Osteoblast (primary cell): ENCODE results near the gene SERGEF. TPM values are rescaled to one million over a fixed set of nuclear protein-coding genes. Genes with fewer than 3 reads are reported as not detected.

Experiments used
- DNase-seq: peaks from one replicate; pipeline ENCODE4 v3.0.0; 2011; ENCODE audit warnings: low spot score, mixed read lengths; ENCODE audit not compliant: insufficient read length; ENCODE audit errors: missing footprints
- H2AFZ ChIP-seq: 2 replicates; pipeline ENCODE4 v1.6.0; 2011; ENCODE audit warnings: mild to moderate bottlenecking, low read length
- H3K27ac ChIP-seq: 2 replicates; pipeline ENCODE4 v1.5.1; 2011; ENCODE audit warnings: mild to moderate bottlenecking, low read depth, low read length, moderate library complexity
- H3K27me3 ChIP-seq: 2 replicates; pipeline ENCODE4 v1.6.0; 2012; ENCODE audit warnings: mild to moderate bottlenecking, control low read depth, inconsistent platforms, low read length, moderate library complexity; ENCODE audit not compliant: insufficient read depth
- H3K36me3 ChIP-seq: 2 replicates; pipeline ENCODE4 v1.5.1; 2011; ENCODE audit warnings: mild to moderate bottlenecking, low read length, control low read depth, moderate library complexity; ENCODE audit not compliant: insufficient read depth
- H3K4me1 ChIP-seq: 2 replicates; pipeline ENCODE4 v1.5.1; 2011; ENCODE audit warnings: mild to moderate bottlenecking, low read length, control low read depth, moderate library complexity; ENCODE audit not compliant: insufficient read depth
- H3K4me2 ChIP-seq: 2 replicates; pipeline ENCODE4 v1.6.0; 2011; ENCODE audit warnings: mild to moderate bottlenecking, low read length; ENCODE audit not compliant: insufficient read depth
- H3K4me3 ChIP-seq: fragments of 200-600 bp; sonication (generic); 3 replicates; pipeline ENCODE4 v1.5.1; 2012; ENCODE audit warnings: mild to moderate bottlenecking, low read length, inconsistent platforms; ENCODE audit not compliant: insufficient read depth
- H3K79me2 ChIP-seq: 2 replicates; pipeline ENCODE4 v1.6.0; 2012; ENCODE audit warnings: mild to moderate bottlenecking, low read length, control low read depth, inconsistent platforms; ENCODE audit not compliant: insufficient read depth
- H3K9me3 ChIP-seq: 2 replicates; pipeline ENCODE4 v1.5.1; 2011; ENCODE audit warnings: low read depth, low read length, control low read depth
- H4K20me1 ChIP-seq: 2 replicates; pipeline ENCODE4 v1.6.0; 2012; ENCODE audit warnings: mild to moderate bottlenecking, low read length, control low read depth; ENCODE audit not compliant: insufficient read depth
- total RNA-seq: library from RNA; depleted of rRNA; stranded (reverse); fragments of >200 nt; gene quantifications from 2 replicates; pipeline ENCODE4 v1.2.3, GENCODE V29; 2012
- TF ChIP-seq, protein P1 (sequence below): IDR thresholded peaks from 2 replicates; pipeline ENCODE4 v1.5.1; 2011; ENCODE audit warnings: mild to moderate bottlenecking, low read depth, low read length, moderate library complexity; ENCODE audit errors: extremely low read depth

The SERGEF gene
- total RNA-seq, 1 donor: 29.7 TPM

DNA sequence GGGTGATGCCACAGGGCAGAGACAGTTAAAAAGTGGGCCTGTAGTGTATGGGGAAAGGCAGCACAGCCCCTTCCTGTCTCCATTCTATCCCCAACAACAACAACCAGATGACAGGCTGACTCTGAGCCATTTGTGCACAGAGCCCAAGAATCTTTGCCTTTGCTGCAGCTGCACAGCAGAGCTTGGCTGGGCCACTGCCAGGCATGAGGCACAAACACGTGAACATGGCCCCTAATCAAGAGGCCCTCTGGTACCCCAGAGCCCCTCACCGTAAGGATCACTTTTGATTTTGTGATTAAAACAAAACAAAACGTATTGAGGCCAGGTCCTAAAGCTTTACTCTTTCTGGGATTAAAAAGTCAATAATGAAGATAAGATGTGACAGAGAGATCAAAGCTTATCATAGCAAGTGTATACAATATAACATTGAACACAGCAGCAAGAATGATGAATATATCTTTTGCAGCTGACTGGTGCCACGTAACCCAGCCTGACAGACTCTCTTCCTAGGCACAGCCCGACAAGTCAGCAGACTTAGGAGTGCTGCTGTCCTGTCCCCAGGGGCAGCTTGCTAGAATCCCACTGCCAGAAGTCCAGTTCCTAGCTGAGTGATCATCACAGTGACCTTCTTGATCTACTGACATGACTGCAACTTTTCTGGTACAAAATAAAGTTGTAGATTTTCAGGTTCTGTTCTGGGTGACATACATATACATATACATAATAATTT, 117.8 kb downstream of the SERGEF start:
- TF ChIP-seq, protein P1, sequence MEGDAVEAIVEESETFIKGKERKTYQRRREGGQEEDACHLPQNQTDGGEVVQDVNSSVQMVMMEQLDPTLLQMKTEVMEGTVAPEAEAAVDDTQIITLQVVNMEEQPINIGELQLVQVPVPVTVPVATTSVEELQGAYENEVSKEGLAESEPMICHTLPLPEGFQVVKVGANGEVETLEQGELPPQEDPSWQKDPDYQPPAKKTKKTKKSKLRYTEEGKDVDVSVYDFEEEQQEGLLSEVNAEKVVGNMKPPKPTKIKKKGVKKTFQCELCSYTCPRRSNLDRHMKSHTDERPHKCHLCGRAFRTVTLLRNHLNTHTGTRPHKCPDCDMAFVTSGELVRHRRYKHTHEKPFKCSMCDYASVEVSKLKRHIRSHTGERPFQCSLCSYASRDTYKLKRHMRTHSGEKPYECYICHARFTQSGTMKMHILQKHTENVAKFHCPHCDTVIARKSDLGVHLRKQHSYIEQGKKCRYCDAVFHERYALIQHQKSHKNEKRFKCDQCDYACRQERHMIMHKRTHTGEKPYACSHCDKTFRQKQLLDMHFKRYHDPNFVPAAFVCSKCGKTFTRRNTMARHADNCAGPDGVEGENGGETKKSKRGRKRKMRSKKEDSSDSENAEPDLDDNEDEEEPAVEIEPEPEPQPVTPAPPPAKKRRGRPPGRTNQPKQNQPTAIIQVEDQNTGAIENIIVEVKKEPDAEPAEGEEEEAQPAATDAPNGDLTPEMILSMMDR: no peak
- H3K4me2 ChIP-seq: no peak overlapping the region
- H3K36me3 ChIP-seq: no peaks in the 10 kb centered on the region
- no peak for DNase-seq
- no peaks in the 10 kb centered on the region for H3K27me3 ChIP-seq
- no peak overlapping the region for H3K27ac ChIP-seq
- H3K79me2 ChIP-seq: no peaks in the 10 kb centered on the region
- H3K4me1 ChIP-seq: no peaks in the 10 kb centered on the region
- no peaks in the 10 kb centered on the region for H3K9me3 ChIP-seq
- H2AFZ ChIP-seq: no peak overlapping the region
- no peak overlapping the region for H3K4me3 ChIP-seq
- H4K20me1 ChIP-seq: no peaks in the 10 kb centered on the region

DNA sequence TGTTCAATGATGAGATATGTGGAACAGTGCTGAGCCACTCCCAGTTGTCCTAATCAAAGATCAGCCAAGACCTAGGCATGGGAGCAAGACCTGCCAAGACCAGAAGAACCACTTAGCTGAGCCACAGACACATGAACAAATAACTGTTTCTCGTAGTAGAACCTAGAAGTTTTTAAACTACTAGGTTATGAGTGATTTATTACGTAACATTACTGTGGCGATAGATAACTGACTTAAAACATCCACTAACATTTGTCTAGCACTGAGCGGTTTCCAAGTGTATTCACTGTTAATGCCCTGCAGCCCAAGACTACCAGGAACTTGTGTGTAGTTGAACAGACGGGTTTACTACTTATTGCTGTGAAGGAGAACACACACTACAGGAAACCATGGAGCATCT, 120.4 kb downstream of the SERGEF start:
- Histone ChIP-seq H4K20me1 (no peaks in the 10 kb centered on the region), H3K4me3 (no peak overlapping the region), H3K79me2 (no peaks in the 10 kb centered on the region), H3K27ac (no peak overlapping the region), H2AFZ (no peak overlapping the region), H3K4me2 (no peak overlapping the region), H3K36me3 (no peaks in the 10 kb centered on the region), H3K27me3 (no peaks in the 10 kb centered on the region), H3K9me3 (no peaks in the 10 kb centered on the region), H3K4me1 (no peaks in the 10 kb centered on the region)
- DNase-seq: no peak
- TF ChIP-seq, protein P1: no peak

DNA sequence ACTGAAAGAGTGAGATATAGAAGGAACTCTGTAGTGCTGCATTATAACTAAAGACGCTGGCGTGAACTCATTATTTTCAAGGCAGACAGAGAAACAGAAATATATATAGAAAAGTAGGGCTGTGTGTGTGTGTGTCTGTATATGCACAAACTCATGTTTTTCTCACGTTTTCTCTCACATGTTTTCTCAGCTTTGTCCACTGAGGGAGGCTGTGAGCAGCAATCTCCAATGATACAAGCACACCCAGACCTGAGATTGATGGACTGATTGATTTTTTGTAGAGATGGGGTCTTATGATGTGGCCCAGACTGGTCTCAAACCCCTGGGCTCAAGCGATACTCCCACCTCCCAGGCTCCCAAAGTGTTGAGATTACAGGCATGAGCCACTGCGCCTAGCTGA, 122.5 kb downstream of the SERGEF start:
- no peak overlapping the region for H3K4me2 ChIP-seq
- no peaks in the 10 kb centered on the region for H3K36me3 ChIP-seq
- no peaks in the 10 kb centered on the region for H3K27me3 ChIP-seq
- no peaks in the 10 kb centered on the region for H4K20me1 ChIP-seq
- DNase-seq: no peak
- no peak overlapping the region for H3K27ac ChIP-seq
- H3K4me3 ChIP-seq: no peak overlapping the region
- no peaks in the 10 kb centered on the region for H3K4me1 ChIP-seq
- no peak overlapping the region for H2AFZ ChIP-seq
- TF ChIP-seq, protein P1: peak; percentile 35
- H3K79me2 ChIP-seq: no peaks in the 10 kb centered on the region
- no peaks in the 10 kb centered on the region for H3K9me3 ChIP-seq

DNA sequence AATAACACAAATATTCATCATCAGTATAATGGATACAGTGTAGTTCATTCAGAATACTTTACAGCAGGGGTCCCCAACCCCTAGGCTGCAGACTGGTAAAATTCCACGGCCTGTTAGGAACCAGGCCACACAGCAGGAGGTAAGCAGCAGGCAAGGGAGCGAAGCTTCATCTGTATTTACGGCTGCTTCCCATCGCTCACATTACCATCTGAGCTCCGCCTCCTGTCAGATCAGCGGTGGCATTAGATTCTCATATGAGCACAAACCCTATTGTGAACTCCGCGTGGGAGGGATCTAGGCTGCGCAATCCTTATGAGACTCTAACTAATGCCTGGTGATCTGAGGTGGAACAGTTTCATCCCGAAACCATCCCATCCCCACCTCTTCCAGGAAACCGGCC, 125.1 kb downstream of the SERGEF start:
- H3K36me3 ChIP-seq: no peaks in the 10 kb centered on the region
- H3K4me2 ChIP-seq: no peak overlapping the region
- no peaks in the 10 kb centered on the region for H3K27me3 ChIP-seq
- no peak overlapping the region for H2AFZ ChIP-seq
- TF ChIP-seq, protein P1: no peak
- DNase-seq: no peak
- H3K27ac ChIP-seq: no peak overlapping the region
- H3K9me3 ChIP-seq: no peaks in the 10 kb centered on the region
- H4K20me1 ChIP-seq: no peaks in the 10 kb centered on the region
- no peaks in the 10 kb centered on the region for H3K4me1 ChIP-seq
- H3K4me3 ChIP-seq: no peak overlapping the region
- no peaks in the 10 kb centered on the region for H3K79me2 ChIP-seq
